CD1c-positive myeloid dendritic cell (primary cell): ENCODE results near the gene MED12L.

ENCODE experiments used
- DNase-seq: peaks from one replicate; pipeline ENCODE4 v3.0.0-alpha.2; 2016; ENCODE audit errors: extremely low spot score

Gene MED12L

DNA sequence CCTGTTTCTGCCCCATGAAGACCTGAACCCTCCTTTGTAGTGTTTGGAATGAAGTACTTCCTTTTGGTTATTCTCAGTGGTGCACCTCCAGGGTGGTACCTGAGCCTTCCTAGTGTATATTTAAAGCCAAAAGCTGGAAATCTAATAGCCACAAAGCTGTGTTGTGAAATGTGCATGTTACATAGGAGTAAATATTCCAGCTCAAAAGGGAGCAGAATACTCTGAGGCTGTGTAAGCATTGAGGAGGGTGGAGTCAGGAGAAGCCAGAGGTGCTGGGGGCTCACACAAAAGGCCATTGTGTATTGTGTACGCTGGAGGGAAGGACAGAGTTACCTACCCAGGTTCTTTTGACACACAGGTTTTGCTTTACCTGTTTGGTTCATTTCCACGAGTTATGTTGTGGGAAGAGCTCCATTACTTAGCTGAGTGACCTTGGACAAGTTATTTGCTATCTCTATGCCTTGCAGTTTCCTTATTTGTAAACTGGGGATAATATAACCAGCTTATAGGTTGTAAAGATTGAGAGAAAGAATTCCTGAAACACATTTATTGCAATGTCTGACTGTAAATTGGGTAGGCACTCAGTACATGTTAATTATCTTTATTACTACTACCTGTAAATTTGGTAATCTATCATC, 92.9 kb downstream of the MED12L start:
- no peak for DNase-seq

DNA sequence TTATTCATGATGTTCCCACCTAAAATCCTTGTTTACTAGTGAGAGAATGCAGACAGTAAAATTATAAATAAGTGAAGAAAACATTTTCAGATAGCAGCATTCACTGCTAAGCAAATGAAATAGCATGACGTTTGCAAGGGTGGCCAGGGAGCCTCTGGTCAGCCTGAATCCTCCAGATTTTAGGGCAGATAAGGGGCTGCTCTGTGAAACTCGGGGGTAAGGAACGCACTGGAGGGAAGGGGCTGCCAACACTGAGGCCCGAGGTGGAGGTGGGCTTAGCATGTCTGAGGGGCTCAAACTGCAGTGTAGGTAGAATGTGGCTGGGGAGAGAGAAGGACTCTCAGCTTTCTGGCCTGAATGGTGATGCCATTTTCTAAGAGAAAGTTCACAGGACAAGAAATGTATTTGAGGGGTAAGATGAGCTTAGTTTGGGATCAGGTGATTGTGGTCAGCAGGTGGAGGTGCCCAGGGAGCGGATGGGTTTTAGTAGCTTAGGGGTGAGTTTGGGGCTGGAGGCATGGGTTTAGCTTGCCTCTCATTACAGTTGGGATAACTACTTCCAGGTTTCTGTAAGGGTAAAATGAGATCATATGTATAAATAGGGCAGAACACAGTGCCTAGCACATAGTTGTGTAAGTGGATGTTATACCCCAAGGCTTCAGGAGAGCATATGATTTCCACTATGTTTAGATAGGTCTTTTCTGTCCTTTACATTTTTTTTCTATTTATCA, 97.0 kb downstream of the MED12L start:
- peak; percentile 48 for DNase-seq

DNA sequence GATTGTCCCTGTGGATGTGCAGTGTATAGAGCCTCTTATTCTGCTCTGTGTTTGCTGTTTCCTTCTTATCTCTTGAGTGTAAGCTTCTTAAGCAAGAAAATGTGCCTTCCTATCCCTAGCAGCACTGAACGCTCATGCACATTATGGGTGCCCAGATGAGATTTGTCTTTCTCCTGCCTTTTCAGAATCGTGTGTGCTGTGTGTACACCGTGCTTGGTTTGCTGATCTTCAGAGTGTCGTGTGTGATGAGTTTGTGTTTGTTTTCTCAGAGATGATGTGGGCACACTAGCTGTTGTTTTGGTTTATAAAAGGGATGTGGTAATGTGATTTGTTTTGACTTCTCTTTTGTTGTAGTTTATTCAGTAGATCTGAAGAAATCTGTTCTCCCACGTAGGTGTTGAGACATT, 97.8 kb downstream of the MED12L start:
- DNase-seq, result peak; percentile 78

DNA sequence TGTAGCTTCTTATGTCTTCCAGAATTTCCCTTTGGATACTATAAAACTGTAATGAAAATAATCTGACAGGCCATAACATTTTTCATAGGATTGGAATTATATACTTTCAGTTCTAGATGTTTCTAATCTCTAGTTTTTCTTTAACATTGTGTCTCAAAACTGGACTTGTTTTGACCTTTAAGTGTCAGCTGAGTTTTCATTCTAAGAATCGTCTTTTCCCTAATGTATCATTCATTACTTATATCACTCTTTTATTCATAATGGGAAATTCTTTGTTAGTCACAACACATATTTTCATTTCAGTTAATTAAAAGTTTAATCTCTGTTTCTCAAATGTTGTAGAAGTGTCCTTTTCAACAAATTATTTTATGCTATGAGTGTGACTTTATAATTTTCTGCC, 105.6 kb downstream of the MED12L start:
- DNase-seq, result no peak

DNA sequence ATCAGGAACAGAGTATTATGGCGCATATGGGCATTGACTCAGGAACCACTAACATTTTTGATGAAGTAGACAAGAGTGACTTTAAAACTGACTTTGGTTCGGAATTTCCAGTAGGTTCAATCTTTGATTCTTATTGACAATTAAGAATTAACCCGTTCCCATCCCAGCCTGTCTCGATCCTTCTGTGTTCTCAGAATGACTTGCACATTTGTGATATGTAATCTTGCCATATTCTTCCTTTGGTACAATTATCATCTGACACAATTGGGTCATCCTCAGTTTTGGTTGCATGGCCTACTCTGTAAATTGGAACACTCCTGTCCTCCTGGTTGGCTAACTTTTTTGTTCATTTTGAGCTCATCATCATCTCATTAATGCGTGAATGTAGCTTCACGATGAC, 107.1 kb downstream of the MED12L start:
- DNase-seq, result no peak

DNA sequence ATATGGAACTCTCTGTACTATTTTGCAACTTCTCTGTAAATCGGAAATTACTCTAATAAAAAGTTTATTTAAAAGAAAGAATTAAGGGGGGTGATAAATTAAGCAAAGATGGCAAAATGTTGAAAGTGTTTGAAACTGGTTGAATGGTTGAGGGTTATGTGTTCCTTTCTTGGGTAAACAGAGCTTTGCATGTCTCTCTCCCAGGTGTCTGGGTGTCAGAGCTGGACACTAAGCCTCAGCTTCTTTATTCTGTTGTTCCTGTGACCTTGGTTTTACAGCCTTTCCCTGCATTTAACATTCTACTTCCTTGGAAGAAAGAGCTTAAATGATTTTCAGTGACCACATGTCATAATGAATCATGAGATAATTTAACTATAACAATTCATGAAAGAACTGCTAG, 110.4 kb downstream of the MED12L start:
- no peak for DNase-seq

DNA sequence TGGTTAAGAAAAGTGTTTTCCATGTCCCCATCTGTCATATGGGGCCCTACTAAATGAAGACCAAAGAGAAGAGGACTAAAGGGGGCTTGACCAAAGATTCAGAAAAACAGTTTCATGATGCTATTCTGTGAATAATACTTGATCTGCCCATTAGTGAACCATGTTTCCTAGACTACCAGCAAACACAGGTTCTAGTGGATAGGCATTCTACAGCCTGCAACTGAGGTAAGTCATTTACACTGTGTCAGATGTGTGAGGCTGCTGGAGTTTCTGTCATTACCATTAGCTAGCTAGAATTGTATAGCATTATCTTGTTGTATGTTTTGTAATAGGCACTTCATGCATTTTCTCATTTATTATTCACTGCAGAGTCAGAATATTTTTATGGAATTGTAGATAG, 111.0 kb downstream of the MED12L start:
- no peak for DNase-seq

DNA sequence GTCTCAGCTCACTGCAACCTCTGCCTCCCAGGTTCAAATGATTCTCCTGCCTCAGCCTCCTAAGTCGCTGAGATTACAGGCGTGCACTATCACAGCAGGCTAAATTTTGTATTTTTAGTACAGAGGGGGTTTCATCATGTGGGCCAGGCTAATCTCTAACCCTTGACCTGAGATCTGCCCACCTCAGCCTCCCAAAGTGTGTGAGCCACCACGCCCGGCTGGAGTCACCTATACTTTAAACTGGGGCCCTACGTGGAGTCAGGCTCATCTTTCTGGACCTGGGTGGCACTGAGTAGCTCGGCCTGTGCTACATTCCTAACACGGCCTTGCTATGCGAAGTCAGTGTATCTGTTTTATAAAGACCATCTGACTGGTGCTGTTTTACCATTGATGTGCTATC, 111.8 kb downstream of the MED12L start:
- DNase-seq, result no peak

DNA sequence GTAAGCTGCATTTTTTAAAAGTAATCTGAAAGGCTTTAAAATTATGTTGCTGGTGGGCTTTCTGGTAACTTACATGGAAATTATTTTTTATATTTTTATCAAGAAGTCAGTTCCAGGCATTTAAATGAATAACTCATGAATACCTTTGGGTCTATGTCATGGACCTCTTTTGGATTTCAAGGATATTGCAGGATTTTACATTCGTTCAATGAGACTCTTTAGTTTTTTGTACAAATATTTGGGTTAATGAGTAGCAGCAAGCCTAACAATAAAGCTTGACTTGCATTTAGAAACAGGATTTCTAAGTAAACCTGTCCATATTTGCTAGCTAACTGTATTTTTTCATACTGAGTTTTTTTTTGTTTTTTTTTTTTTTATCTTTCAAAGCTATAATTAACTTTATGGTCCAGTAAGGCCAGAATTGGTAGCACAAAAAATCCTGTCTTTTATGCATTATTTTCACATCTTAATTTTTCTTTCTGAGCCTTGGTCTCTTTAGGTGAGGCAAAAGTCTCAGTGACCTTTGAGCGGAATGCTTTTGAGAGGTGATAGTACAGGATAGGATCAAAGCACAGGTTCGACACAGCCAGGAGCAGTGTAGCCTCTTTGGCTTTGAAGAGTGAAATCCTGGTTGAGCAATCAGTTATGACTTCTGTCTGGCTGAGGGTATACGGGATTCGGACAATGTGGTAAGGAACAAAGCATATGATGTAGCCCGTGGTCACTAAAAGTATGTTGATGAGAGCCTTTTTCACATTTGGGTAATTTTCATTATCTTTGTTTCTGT, 112.7 kb downstream of the MED12L start:
- DNase-seq, result no peak

DNA sequence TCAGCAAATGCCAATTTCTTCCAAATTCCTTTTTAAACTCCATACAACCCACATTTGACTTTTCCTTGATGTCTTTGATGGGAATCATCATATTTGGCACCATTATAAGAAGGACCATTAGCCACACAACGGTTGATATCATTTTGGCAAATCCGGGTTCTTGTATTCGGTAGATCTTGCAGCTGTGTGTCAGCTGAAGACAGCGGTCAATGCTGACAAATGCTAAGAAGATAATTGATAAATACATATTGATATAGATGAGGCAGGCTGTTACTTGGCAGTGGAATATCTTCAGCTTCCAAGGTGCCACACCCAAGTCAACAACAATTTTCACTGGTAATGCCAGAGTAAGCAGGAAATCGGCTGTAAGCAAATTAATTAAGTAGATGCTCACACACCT, 113.4 kb downstream of the MED12L start:
- no peak for DNase-seq

DNA sequence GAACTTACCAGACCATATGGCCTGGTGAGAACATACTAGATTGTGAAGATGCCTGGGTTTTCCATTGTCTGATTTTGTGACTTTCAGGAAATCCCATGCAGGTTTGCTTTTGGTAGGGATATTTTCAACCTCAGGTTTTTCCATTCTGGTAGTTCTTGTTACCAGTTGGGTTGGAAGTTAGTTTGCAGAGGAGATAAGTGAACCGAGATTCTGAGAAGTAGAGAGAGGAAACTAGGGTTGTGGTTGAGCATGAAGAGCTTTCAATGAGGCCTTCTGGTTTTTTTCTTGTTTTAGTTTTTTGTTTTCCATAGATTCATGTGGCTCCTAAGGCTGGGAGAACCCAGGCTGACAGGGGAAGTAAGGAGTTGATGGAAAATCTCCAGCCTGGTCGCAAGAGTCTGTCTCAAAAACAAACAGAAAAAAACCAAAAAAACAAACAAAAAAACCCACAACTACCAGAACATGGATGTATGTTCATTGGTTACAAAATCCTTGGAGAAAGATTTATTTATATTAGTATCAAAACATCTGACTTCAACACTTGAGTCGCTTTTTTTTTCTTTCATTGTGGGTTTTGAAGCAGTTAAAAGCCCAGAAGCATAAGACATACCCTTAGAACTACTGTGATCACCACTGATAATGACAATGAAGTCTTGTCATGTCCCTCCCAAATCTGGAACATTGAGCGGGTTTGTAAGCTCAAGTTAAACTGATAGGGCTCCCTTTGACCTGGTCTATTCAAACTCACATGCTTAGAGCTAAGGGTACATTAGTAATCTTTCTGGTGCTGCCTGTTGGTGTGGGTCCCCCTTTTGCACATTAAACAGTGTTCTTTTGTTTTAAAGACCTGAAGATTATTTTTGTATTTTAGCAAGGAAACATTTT, 114.3 kb downstream of the MED12L start:
- DNase-seq, result no peak

DNA sequence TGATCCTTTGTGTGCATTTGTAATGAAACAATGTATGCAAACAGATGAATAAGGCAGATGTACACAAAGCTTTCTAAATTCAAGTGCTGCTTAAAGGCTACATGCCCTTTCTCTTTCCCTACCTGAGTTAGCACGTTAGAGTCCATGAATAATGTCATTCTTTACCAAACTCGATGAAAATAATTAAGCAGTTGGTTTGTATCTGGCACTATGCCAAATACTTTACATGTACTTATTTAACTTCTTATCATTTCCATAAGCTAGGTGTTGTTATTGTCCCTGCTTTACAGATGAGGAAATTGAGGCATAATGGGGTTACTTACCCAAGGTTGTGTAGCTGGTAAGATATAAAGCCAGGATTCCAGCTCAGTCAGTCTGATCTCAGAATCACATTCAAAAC, 115.1 kb downstream of the MED12L start:
- no peak for DNase-seq

DNA sequence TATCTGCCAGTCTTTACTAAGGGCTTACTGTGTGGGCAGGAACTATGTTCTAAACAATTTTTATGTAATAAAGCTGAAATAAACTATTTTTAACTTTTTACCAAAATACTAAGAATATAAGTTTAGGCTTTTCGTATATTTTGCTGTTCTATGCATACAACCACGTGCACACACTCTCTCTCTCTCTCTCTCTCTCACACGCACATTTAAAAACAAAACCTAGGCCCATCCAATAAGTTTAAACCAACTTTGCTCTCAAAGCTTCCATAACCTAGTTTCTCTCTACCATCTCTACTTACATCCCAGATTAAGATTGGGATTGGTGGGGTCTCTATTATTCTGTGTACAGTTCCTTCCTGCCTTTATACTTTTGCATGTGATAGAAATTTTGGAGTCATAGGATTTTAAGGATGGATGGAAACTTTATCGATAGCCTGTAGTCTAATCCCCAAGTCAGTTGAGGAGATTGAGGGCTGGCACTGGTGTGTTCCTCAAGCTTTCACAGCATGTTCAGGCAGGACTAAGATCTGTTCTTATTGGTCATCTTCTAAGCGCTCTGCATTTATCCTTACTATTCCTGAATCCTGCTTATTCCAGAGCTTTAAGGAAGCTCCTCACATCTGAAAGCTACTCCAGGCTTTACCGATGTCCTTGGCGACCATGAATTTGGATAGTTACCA, 115.7 kb downstream of the MED12L start:
- no peak for DNase-seq

DNA sequence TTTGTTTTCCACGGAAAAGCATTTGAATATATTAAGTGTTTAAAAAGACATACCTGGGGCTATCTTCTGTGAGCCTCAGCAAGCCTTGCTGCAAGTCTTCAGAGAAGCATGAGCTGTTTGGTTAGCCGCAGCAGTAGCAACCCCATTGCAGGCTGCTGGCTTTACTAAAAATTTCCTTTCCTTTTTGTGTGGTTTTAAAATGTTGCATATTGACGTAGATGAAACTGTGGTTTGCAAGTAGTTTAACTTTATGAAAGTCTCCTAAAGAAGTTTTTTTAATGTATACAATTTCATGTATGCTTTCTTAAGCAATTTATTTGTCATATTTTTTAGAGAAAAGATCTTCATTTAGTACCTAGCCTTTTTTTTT, 117.6 kb downstream of the MED12L start, which contains the start of gene GPR171:
Gene GPR171 (minus strand): TSS at position 166 of the 370 bp plus-strand sequence. CDS start 3,830 bp downstream, outside the sequence.
- peak; percentile 37 for DNase-seq

DNA sequence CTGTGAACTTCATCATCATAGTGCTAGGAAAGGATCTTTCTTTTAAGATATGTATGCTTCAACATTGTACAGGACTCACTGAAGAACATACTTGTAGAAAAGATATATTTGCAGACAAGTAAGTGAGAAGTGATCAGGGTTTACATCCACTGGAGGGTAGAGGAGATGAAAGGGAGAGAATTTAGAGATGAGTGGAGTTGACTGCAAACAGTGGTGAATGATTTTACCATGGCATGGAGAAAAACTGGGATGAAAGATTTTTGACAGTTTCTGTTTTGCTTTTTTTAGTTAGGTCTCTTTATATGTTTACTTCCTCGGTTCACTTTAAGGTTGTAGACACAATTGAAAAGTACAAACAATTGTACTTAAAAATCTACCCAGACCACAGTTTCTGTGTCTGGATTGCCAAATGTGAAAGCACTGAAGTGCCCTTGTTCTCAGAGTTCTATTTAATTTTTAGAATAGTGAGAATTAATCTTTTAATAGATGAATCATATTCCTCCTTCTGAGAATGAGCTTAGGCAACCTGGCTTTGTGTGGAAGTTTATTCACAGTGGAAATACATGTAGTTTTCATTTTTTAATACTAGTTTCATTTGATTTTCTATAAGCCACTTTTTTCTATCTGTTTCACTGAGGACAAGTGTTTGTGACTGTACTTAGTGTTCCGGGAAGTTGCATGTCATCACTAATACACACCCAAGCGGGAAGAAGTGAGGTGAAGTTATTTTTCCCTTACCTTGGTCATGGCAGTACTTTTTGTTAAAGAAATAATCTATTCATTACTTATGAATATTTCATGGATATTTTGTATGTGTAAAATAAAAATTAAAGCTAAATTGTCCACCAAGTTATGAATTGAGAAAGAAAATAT, 119.3 kb downstream of the MED12L start:
- DNase-seq, result no peak

DNA sequence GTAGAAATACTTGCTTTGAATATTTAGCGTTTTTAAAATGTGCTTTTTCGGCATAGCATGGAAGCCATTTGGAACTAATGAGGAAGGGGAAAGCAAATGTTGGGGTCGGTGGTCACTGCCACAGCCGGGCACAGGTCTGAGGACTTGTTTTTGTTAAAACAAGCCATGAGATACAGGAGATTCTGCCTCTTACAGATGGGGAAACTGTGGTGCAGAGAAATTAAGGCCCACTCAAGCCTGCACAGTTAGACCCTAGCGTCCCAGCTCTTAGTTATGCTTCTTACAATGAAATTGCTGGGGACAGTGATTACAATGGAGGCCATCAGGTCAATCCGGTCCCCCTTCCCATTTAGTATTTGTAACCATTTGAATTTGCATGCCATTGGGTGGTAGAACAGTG, 120.0 kb downstream of the MED12L start:
- DNase-seq, result no peak

DNA sequence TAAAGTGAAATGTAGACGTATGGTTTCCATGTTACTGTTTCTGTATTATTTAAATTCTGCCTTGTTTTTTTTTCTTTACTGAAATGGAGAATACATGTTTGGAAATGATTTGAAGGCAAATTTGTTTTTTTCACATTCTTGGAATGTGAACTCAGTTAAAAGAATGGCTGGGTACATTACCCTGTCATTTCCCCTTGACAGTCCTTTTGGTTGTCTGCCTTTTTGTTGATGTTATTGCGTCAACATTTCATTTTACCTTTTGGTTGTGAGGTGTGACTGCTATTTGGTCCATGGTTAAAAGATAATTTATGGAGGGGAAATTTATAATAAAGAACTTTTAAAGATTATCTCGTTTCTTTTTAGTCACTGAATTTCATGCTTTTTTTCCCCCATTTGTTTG, 120.7 kb downstream of the MED12L start:
- DNase-seq, result no peak

DNA sequence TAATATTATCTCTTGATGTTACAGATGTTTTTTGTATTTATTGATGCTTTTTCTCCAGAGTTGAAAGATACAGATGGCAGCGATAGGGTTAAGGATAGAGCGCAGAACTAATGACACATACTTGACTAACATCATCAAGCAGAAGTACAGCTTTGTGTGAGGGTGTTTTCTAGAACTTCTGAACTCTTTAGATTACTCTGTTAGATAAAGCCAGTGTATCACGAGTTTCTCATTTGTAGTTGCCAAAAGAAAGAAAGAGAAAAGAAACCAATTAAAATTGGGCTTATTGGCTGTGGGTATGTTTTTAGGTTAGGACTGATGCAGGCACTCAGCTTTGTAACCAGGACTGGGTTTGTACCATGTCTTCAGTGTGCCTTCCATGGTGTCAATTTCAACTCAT, 124.2 kb downstream of the MED12L start:
- no peak for DNase-seq

DNA sequence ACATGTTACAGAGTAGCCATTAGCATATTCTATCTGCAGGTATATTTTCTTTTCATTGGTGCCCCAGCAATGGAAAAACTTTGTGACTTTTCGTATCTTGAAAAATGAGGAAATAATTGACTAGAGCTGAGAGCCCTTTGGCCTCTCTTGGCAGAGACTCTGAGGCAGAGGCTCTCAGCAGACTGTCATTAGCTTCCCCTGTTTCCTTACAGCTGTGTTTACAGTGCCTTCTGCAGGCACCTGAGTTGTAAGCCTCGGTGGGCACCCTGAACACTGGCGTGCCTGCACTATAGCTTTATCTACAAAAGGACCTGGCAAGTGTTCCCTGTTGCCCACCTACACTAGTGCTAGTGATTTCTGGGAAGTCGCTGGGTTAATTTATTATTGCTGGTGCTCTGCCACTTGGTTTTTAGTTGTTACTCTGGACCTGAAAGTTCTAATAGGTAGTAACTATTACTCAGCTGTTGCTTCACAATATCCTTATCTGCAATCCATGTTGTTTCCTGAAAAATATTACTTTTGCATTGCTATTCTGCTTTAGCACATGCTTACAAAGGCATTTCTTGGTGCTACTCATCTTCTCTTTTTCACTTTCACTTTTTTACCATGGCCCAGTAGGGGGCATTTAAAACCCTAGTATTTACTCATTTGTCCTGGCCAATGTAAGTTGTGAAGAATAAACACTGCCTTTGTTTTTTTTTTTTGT, 125.4 kb downstream of the MED12L start:
- peak; percentile 46 for DNase-seq

DNA sequence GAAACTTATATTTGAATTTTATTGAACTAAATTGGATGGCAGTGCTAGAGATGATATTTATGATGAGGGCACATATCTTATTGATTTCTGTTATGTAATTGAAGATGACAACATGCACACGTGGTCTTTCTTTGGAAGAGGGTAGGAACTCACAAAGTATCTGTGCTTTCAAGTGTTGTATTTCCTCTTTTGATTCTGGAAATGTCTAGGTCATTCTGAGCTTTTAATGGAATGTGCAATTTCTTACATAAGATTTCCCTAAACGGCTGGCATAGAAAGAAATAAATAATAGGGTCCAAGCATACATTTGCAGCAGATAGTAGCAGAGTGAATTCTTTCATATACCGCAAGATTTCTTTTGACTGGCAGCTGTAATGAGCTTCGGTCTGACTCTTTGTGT, 127.7 kb downstream of the MED12L start:
- DNase-seq, result peak; percentile 53
